ENCODE results near the gene RAC2.

- TF ChIP-seq CTCF (IDR thresholded peaks at IDR 0.05) (no peak), POLR2A (IDR thresholded peaks at IDR 0.05) (no peak)
Measured at GRCh38 chr22:37285937-37286336, 41.9 kb upstream of the RAC2 start.
